ENCODE results near the gene CCDC30. TPM values are rescaled to one million over a fixed set of nuclear protein-coding genes. Genes with fewer than 3 reads are reported as not detected.

Gene CCDC30
- total RNA-seq, 4 donors from 2014 or later, result 0.64 to 5.0 (median 2.0) TPM

- TF ChIP-seq CTCF (IDR thresholded peaks at IDR 0.05) (no peak), EP300 (IDR thresholded peaks at IDR 0.05) (no peak), POLR2AphosphoS5 (IDR thresholded peaks at IDR 0.05) (no peak), POLR2A (IDR thresholded peaks at IDR 0.05) (no peak)
- H3K4me1 ChIP-seq, result no peaks in the 10 kb centered on the region
- H3K36me3 ChIP-seq, result no peaks in the 10 kb centered on the region
- no peak overlapping the region for H3K4me3 ChIP-seq
- no peak overlapping the region for H3K27ac ChIP-seq
- H3K9me3 ChIP-seq, result no peaks in the 10 kb centered on the region
- H3K27me3 ChIP-seq, result no peaks in the 10 kb centered on the region
- no peak for DNase-seq (ENCODE audit: low spot score in 2 of 2)
- WGBS, result 70% methylated on average over 4 of the region's 4 CpGs
These were observed 35.8 kb upstream of the CCDC30 start for GRCh38 chr1:42427240-42427639.

- no peak for DNase-seq (ENCODE audit: low spot score in 2 of 2)
- Histone ChIP-seq H3K4me3 (no peak overlapping the region), H3K9me3 (no peaks in the 10 kb centered on the region), H3K27me3 (no peaks in the 10 kb centered on the region), H3K27ac (no peak overlapping the region), H3K36me3 (no peaks in the 10 kb centered on the region), H3K4me1 (no peaks in the 10 kb centered on the region)
- WGBS, result 52% methylated on average over 1 of the region's 1 CpG
- TF ChIP-seq CTCF (IDR thresholded peaks at IDR 0.05), result no peak
- no peak for TF ChIP-seq POLR2AphosphoS5 (IDR thresholded peaks at IDR 0.05)
- no peak for TF ChIP-seq EP300 (IDR thresholded peaks at IDR 0.05)
- TF ChIP-seq POLR2A (IDR thresholded peaks at IDR 0.05), result no peak
These were observed 33.5 kb upstream of the CCDC30 start for GRCh38 chr1:42429603-42430002.

- Histone ChIP-seq H3K4me1 (no peaks in the 10 kb centered on the region), H3K36me3 (no peaks in the 10 kb centered on the region), H3K9me3 (no peaks in the 10 kb centered on the region), H3K27ac (no peak overlapping the region), H3K27me3 (no peaks in the 10 kb centered on the region), H3K4me3 (no peak overlapping the region)
- 76% methylated on average over 3 of the region's 3 CpGs for WGBS
- no peak for DNase-seq (ENCODE audit: low spot score in 2 of 2)
- TF ChIP-seq POLR2AphosphoS5 (IDR thresholded peaks at IDR 0.05) (no peak), EP300 (IDR thresholded peaks at IDR 0.05) (no peak), CTCF (IDR thresholded peaks at IDR 0.05) (no peak), POLR2A (IDR thresholded peaks at IDR 0.05) (no peak)
These were observed 32.6 kb upstream of the CCDC30 start for GRCh38 chr1:42430286-42431135.

- no peaks in the 10 kb centered on the region for H3K9me3 ChIP-seq
- WGBS, result 90% methylated on average over 3 of the region's 3 CpGs
- no peak overlapping the region for H3K27ac ChIP-seq
- DNase-seq (ENCODE audit: low spot score in 2 of 2), result no peak
- TF ChIP-seq POLR2A (IDR thresholded peaks at IDR 0.05) (no peak), CTCF (IDR thresholded peaks at IDR 0.05) (no peak), POLR2AphosphoS5 (IDR thresholded peaks at IDR 0.05) (no peak), EP300 (IDR thresholded peaks at IDR 0.05) (no peak)
- H3K27me3 ChIP-seq, result no peaks in the 10 kb centered on the region
- H3K4me1 ChIP-seq, result no peaks in the 10 kb centered on the region
- H3K36me3 ChIP-seq, result no peaks in the 10 kb centered on the region
- no peak overlapping the region for H3K4me3 ChIP-seq
These were observed 31.6 kb upstream of the CCDC30 start for GRCh38 chr1:42431514-42431913.

GRCh38 chr1:42432714-42433113 lies 30.4 kb upstream of the CCDC30 start:
- Histone ChIP-seq H3K4me3 (no peak overlapping the region), H3K36me3 (no peaks in the 10 kb centered on the region), H3K27ac (no peak overlapping the region), H3K4me1 (no peaks in the 10 kb centered on the region), H3K27me3 (no peaks in the 10 kb centered on the region), H3K9me3 (no peaks in the 10 kb centered on the region)
- no peak for TF ChIP-seq CTCF (IDR thresholded peaks at IDR 0.05)
- no peak for TF ChIP-seq EP300 (IDR thresholded peaks at IDR 0.05)
- no peak for TF ChIP-seq POLR2AphosphoS5 (IDR thresholded peaks at IDR 0.05)
- no peak for TF ChIP-seq POLR2A (IDR thresholded peaks at IDR 0.05)
- DNase-seq (ENCODE audit: low spot score in 2 of 2), result no peak
- WGBS, result 89% methylated on average over 4 of the region's 4 CpGs
